Thyroid gland (tissue), 4 donors: ENCODE results near the gene C5AR2. TPM values are rescaled to one million over a fixed set of nuclear protein-coding genes. Genes with fewer than 3 reads are reported as not detected.

ENCODE experiments used
- DNase-seq, 2 donors: peaks; one replicate each; pipeline ENCODE4 v3.0.0-alpha.2; 2019
- H3K27ac ChIP-seq, 3 donors: fragments of 200-600 bp; sonication (generic); 1 replicate in 2 of 3; 2 replicates in 1 of 3; pipeline ENCODE4 v1.5.1; 2016 to 2019; ENCODE audit warnings: mild to moderate bottlenecking in 1 of 3, moderate library complexity in 1 of 3
- H3K27me3 ChIP-seq: fragments of 200-600 bp; sonication (generic); one replicate; pipeline ENCODE4 v1.5.1; 2019
- H3K36me3 ChIP-seq, 2 donors: fragments of 200-600 bp; sonication (generic); one replicate each; pipeline ENCODE4 v1.5.1; 2016 to 2019
- H3K4me1 ChIP-seq, 2 donors: fragments of 200-600 bp; sonication (generic); one replicate each; pipeline ENCODE4 v1.5.1; 2017 to 2019
- H3K4me3 ChIP-seq, 3 donors: fragments of 200-600 bp; sonication (generic); replicated peaks in 1 of 3; 1 replicate in 2 of 3; 2 replicates in 1 of 3; pipeline ENCODE4 v1.5.1; 2016; ENCODE audit warnings: mild to moderate bottlenecking in 1 of 3
- H3K9me3 ChIP-seq: fragments of 200-600 bp; sonication (generic); one replicate; pipeline ENCODE4 v1.5.1; 2017
- POLR2A ChIP-seq, 2 donors: fragments of 450-650 bp; IDR thresholded peaks; one replicate each; pipeline ENCODE4 v1.6.1; 2017; ENCODE audit warnings: antibody characterized with exemption in 2 of 2, mild to moderate bottlenecking in 2 of 2, moderate library complexity in 1 of 2
- WGBS, 2 donors: methylation state at CpG; one replicate each; pipeline ENCODE4 v1.1.5; 2017; 5-methylcytosine and 5-hydroxymethylcytosine counted together
- intact Hi-C: fragments of 100-400 bp; cut with DNase I; formaldehyde crosslinking; loops from one replicate; pipeline ENCODE4 v1.15.1; 2023
- total RNA-seq, 4 donors: library from RNA; depleted of rRNA; stranded (reverse); fragments of >200 nt; gene quantifications; one replicate each; pipeline ENCODE4 v1.2.3, GENCODE V29; 2016
- TF ChIP-seq, protein P1 (sequence below), 6 experiments: fragments of 200-600 bp in 3 of 6; fragments of 450-650 bp in 3 of 6; sonication (generic) in 3 of 6; IDR thresholded peaks; one replicate each; pipeline ENCODE4 v1.5.1; 2016 to 2019; ENCODE audit warnings: antibody characterized with exemption in 6 of 6, mild to moderate bottlenecking in 2 of 6, inconsistent platforms in 1 of 6, moderate library complexity in 1 of 6

Gene C5AR2
- total RNA-seq, 4 donors from 2014 or later = 0.11 to 3.8 (median 2.0) TPM

DNA sequence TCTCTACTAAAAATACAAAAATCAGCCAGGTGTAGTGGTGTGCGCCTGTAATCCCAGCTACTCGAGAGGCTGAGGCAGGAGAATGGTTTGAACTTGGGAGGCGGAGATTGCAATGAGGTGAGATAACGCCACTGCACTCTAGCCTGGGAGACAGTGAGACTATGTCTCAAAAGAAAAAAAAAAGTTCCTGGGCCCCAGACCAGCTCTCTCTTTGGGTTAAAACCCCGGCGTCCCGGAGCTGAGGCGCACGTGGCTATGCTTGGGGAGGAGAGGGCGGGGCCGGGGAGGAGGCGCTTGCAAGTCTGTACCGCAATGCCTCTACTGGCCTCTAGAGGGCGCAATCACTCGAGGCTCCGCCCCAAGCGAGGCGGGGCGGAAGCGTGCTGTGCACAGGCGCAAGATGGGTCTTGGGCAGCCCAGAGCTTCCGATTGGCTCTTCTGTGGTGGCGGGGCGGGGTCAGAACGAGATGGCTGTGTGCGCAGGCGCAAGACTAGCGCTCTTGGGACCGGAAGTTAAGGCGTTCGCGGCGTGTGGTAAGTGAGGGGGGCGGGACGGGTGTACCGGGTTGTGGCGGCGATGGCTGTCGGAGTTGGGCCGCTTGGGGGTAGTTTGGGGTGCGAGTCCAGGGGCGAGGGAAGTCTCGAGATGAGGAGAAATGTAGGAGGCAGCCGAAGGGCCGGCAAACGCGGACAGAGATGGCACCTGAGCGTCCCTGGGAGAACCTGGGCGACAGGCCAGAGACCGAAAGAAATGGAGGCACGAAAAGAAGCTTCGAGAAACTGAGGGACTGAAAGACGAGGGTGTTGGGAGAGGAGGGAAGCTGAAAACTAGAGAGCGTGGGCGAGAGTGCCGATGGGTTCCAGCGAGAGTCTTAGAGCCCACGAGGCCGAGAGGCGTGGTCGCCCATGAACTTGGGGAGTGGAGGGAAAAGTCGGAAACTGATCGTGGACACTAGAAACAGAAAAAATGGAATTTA lies 17.1 kb downstream of the C5AR2 start, which contains the start of gene DHX34:
Gene DHX34 (plus strand): TSS at position 497 of the 977 bp plus-strand sequence. CDS start 3,716 bp downstream, outside the sequence.
- H3K27me3 ChIP-seq = no peaks in the 10 kb centered on the region
- H3K36me3 ChIP-seq = peaks cover 0 to 14% of the 10 kb centered on the region in 2 donors
- intact Hi-C loops = no loop called here
- H3K27ac ChIP-seq = peak within 1 kb of the TSS in 2 of 3 donors; percentile 13 to 56
- H3K4me1 ChIP-seq = peaks cover 7 to 13% of the 10 kb centered on the region in 2 donors
- no peaks in the 10 kb centered on the region for H3K9me3 ChIP-seq
- peak in 1 of 2 donors; percentile 75 for TF ChIP-seq POLR2A (IDR thresholded peaks at IDR 0.05)
- TF ChIP-seq, protein P1, sequence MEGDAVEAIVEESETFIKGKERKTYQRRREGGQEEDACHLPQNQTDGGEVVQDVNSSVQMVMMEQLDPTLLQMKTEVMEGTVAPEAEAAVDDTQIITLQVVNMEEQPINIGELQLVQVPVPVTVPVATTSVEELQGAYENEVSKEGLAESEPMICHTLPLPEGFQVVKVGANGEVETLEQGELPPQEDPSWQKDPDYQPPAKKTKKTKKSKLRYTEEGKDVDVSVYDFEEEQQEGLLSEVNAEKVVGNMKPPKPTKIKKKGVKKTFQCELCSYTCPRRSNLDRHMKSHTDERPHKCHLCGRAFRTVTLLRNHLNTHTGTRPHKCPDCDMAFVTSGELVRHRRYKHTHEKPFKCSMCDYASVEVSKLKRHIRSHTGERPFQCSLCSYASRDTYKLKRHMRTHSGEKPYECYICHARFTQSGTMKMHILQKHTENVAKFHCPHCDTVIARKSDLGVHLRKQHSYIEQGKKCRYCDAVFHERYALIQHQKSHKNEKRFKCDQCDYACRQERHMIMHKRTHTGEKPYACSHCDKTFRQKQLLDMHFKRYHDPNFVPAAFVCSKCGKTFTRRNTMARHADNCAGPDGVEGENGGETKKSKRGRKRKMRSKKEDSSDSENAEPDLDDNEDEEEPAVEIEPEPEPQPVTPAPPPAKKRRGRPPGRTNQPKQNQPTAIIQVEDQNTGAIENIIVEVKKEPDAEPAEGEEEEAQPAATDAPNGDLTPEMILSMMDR (IDR thresholded peaks at IDR 0.05) = peak; percentile 93 to 100 (median 99)
- DNase-seq = peak; percentile 98 to 99
- peak within 1 kb of the TSS; percentile 22 to 89 (median 46) for H3K4me3 ChIP-seq
- 2 to 5% methylated on average over 40 to 49 of the region's 63 CpGs for whole genome bisulfite sequencing, 2 donors

DNA sequence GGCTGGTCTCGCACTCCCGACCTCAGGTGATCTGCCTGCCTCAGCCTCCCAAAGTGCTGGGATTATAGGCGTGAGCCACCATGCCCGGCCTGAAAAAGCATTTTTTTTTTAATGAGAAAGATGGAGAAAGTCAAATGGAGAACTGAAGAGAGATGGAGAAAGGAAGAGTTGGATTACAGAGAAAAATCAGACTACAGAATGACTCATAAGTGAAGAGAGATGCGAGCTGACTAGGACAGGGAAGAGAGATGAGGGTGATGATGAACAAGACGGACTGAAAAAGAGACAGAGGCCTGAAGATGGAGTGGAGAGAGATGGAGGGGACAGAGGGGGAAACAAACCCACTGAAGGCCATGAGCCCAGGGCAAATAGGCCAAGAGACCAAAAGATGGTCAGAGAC lies 18.7 kb downstream of the C5AR2 start:
- no peak for DNase-seq
- Histone ChIP-seq H3K4me3 (no peak overlapping the region), H3K9me3 (no peaks in the 10 kb centered on the region), H3K36me3 (peaks cover 11 to 24% of the 10 kb centered on the region in 2 donors), H3K27me3 (no peaks in the 10 kb centered on the region), H3K27ac (no peak overlapping the region), H3K4me1 (peaks cover 7 to 13% of the 10 kb centered on the region in 2 donors)
- intact Hi-C loops = no loop called here
- WGBS, 2 donors = 91 to 92% methylated on average over 6 of the region's 6 CpGs
- TF ChIP-seq POLR2A (IDR thresholded peaks at IDR 0.05) = no peak
- TF ChIP-seq, protein P1 (IDR thresholded peaks at IDR 0.05) = no peak

DNA sequence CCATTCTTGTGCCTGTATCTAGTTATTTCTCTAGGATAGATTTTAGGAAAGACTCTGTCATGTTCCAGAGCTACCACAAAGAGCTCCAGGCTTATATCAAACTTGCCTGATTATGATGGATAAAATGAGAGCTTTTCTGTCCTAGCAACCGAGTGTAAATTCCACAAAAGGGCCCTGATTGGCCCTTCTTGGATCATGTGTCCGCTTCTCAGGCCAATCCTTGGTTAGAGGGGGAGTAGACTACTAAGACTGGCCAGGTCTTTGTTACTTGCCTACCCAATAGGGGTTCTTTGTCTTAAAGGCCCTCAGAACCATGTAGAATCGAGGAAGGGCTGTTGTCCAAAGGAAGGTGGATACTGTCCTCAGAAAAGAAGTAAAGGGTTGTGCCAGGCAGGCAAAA lies 19.6 kb downstream of the C5AR2 start:
- H3K27me3 ChIP-seq = no peaks in the 10 kb centered on the region
- H3K4me3 ChIP-seq = no peak overlapping the region
- TF ChIP-seq, protein P1 (IDR thresholded peaks at IDR 0.05) = no peak
- TF ChIP-seq POLR2A (IDR thresholded peaks at IDR 0.05) = no peak
- H3K9me3 ChIP-seq = no peaks in the 10 kb centered on the region
- H3K27ac ChIP-seq = no peak overlapping the region
- peaks cover 7 to 13% of the 10 kb centered on the region in 2 donors for H3K4me1 ChIP-seq
- no peak for DNase-seq
- H3K36me3 ChIP-seq = peaks cover 17 to 33% of the 10 kb centered on the region in 2 donors
- 84 to 87% methylated on average over 3 of the region's 3 CpGs for WGBS, 2 donors
- intact Hi-C loops = no loop called here

DNA sequence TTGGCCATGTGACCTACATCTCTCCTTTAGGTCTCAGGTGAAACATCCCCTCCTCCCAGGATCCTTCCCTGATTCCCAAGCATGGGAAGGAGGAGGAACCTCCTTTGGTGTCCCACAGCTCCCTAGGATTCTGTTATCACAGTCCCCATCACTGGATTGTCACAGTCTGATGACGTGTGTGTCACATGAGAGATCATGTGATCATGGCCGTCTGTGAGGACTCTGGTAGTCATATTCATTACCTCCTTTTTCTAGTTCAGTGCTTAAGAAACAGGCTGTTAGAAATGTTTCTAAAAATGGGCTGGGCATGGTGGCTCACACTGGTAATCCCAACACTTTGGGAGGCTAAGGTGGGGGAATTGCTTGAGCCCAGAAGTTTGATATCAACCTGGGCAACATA lies 20.1 kb downstream of the C5AR2 start:
- no peak overlapping the region for H3K27ac ChIP-seq
- no peaks in the 10 kb centered on the region for H3K27me3 ChIP-seq
- H3K4me3 ChIP-seq = no peak overlapping the region
- peaks cover 7 to 13% of the 10 kb centered on the region in 2 donors for H3K4me1 ChIP-seq
- WGBS, 2 donors = 67 to 71% methylated on average over 2 of the region's 2 CpGs
- peaks cover 20 to 39% of the 10 kb centered on the region in 2 donors for H3K36me3 ChIP-seq
- intact Hi-C loops = no loop called here
- DNase-seq = no peak
- TF ChIP-seq, protein P1 (IDR thresholded peaks at IDR 0.05) = no peak
- TF ChIP-seq POLR2A (IDR thresholded peaks at IDR 0.05) = no peak
- no peaks in the 10 kb centered on the region for H3K9me3 ChIP-seq

DNA sequence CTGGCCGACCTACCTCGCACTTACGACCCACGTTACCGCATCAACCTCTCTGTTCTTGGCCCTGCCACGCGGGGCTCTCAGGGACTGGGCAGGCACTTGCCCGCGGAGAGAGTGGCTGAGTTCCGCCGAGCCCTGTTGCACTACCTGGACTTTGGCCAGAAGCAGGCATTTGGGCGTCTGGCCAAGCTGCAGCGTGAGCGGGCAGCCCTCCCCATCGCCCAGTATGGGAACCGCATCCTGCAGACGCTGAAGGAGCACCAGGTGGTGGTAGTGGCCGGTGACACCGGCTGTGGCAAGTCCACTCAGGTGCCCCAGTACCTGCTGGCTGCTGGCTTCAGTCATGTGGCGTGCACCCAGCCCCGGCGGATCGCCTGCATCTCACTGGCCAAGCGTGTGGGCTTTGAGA lies 21.3 kb downstream of the C5AR2 start:
- peaks cover 7 to 13% of the 10 kb centered on the region in 2 donors for H3K4me1 ChIP-seq
- H3K27ac ChIP-seq = no peak overlapping the region
- DNase-seq = peak; percentile 40 to 72
- H3K4me3 ChIP-seq = no peak overlapping the region
- peaks cover 32 to 51% of the 10 kb centered on the region in 2 donors for H3K36me3 ChIP-seq
- no peak for TF ChIP-seq POLR2A (IDR thresholded peaks at IDR 0.05)
- TF ChIP-seq, protein P1 (IDR thresholded peaks at IDR 0.05) = no peak
- intact Hi-C loops = no loop called here
- H3K9me3 ChIP-seq = no peaks in the 10 kb centered on the region
- no peaks in the 10 kb centered on the region for H3K27me3 ChIP-seq
- 56 to 87% methylated on average over 20 to 22 of the region's 24 CpGs for WGBS, 2 donors
